Measurements from ENCODE around the gene SETSIP. TPM values are rescaled to one million over a fixed set of nuclear protein-coding genes. Genes with fewer than 3 reads are reported as not detected.

The SETSIP gene
- total and polyA plus RNA-seq, 7 donors = 0.10 TPM; not detected in 6

DNA sequence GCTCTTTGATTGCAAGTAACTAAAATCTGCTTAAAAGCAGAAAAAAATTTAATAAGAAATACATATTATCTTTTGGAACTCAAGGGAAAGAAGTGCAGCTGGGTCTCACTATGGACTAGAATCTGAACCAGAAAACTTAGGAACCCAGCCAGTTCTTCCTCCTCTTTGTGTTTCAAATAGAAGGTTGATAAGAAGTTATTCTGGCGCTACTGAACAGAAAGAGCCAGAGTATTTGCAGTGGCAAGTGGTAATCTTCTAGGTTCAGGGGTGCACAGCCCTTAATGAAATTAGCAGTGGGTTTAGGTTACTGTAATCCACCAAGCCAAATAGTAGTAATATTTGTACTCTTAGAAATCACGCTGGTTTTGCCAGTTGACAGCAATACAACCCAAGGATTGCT lies 33.4 kb upstream of the SETSIP start:
- 98 to 99% methylated on average over 2 of the region's 2 CpGs for WGBS, 2 donors
- TF ChIP-seq, protein P1, sequence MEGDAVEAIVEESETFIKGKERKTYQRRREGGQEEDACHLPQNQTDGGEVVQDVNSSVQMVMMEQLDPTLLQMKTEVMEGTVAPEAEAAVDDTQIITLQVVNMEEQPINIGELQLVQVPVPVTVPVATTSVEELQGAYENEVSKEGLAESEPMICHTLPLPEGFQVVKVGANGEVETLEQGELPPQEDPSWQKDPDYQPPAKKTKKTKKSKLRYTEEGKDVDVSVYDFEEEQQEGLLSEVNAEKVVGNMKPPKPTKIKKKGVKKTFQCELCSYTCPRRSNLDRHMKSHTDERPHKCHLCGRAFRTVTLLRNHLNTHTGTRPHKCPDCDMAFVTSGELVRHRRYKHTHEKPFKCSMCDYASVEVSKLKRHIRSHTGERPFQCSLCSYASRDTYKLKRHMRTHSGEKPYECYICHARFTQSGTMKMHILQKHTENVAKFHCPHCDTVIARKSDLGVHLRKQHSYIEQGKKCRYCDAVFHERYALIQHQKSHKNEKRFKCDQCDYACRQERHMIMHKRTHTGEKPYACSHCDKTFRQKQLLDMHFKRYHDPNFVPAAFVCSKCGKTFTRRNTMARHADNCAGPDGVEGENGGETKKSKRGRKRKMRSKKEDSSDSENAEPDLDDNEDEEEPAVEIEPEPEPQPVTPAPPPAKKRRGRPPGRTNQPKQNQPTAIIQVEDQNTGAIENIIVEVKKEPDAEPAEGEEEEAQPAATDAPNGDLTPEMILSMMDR (IDR thresholded peaks at IDR 0.05) = no peak
- no peak for TF ChIP-seq EP300 (IDR thresholded peaks at IDR 0.05)
- no peak for TF ChIP-seq POLR2A (IDR thresholded peaks at IDR 0.05)
- TF ChIP-seq POLR2AphosphoS5 (IDR thresholded peaks at IDR 0.05) = no peak
- H3K36me3 ChIP-seq = peaks cover 0 to 7% (median 2%) of the 10 kb centered on the region in 4 donors
- H3K9me3 ChIP-seq = no peaks in the 10 kb centered on the region
- no peaks in the 10 kb centered on the region for H3K27me3 ChIP-seq
- intact Hi-C loops (cut with DNase I) = no loop called here
- no peak overlapping the region for H3K4me3 ChIP-seq
- H3K4me1 ChIP-seq = no peaks in the 10 kb centered on the region
- DNase-seq = no peak
- H3K27ac ChIP-seq = no peak overlapping the region

DNA sequence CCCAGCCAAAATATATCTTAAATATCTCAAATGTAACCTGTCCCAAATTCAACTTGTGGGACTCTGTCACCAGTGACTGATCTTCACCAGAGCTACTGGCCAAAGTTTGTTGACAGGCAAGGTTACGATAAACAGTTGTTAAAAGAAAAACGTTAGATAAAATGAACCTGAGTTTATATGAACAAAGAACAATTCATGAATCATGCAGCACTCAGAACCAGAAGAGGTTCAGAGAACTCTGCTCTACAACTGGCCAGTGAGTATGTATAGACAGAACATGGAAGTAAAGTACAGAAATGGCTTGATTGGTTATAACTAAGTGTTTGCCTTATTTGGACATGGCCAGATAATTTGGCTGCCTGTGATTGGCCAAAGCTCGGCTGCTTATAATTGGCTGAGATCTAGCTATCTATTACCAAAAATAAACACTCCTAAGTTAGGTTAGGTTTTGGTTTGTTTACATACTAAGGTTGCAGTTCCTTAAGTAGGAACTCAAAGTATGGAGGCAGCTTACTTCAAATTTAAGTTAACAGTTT lies 30.4 kb upstream of the SETSIP start:
- Histone ChIP-seq H3K4me1 (no peaks in the 10 kb centered on the region), H3K27ac (no peak overlapping the region), H3K4me3 (no peak overlapping the region), H3K36me3 (peaks cover 0 to 15% (median 6%) of the 10 kb centered on the region in 4 donors), H3K27me3 (no peaks in the 10 kb centered on the region), H3K9me3 (no peaks in the 10 kb centered on the region)
- DNase-seq = no peak
- intact Hi-C loops (cut with DNase I) = no loop called here
- 79 to 90% methylated on average over 3 of the region's 3 CpGs for WGBS, 2 donors
- TF ChIP-seq EP300 (IDR thresholded peaks at IDR 0.05) (no peak), POLR2A (IDR thresholded peaks at IDR 0.05) (no peak), POLR2AphosphoS5 (IDR thresholded peaks at IDR 0.05) (no peak)
- TF ChIP-seq, protein P1 (IDR thresholded peaks at IDR 0.05) = no peak

DNA sequence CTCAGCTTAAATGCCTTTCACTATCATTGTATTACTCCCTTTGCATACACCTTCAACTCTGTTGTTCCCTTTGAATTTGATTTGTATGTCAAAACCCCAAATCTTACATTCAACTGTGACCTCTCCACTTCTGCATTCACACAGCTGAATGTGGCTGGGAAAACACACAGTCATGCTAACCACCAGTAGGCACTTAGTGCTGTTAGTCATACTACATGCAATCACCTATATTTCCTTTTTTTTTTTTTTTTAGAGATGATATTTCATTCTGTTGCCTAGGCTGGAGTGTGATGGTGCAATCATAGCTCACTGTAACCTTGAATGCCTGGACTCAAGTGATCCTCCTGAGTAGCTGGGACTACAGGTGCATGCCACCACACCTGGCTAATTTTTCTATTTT lies 21.1 kb upstream of the SETSIP start:
- intact Hi-C loops (cut with DNase I) = no loop called here
- no peaks in the 10 kb centered on the region for H3K9me3 ChIP-seq
- H3K36me3 ChIP-seq = no peaks in the 10 kb centered on the region
- no peak overlapping the region for H3K4me3 ChIP-seq
- TF ChIP-seq, protein P1 (IDR thresholded peaks at IDR 0.05) = no peak
- TF ChIP-seq EP300 (IDR thresholded peaks at IDR 0.05) = no peak
- TF ChIP-seq POLR2A (IDR thresholded peaks at IDR 0.05) = no peak
- no peak for TF ChIP-seq POLR2AphosphoS5 (IDR thresholded peaks at IDR 0.05)
- no peaks in the 10 kb centered on the region for H3K4me1 ChIP-seq
- no peaks in the 10 kb centered on the region for H3K27me3 ChIP-seq
- no peak overlapping the region for H3K27ac ChIP-seq
- no peak for DNase-seq

DNA sequence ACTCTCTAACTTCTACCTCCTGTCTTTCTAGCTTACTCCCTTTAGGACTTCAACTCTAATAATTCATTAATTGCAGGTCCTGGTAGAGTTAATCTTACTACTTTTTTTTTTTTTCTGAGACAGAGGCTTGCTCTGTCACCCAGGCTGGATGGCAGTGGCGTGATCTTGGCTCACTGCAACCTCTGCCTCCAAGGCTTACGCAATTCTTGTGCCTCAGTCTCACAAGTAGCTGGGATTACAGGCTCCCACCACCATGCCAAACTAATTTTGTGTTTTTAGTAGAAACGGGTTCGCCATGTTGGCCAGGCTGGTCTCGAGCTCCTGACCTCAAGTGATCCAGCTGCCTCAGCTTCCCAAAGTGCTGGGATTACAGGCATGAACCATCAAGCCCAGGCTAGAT lies 20.7 kb upstream of the SETSIP start:
- no peak for TF ChIP-seq EP300 (IDR thresholded peaks at IDR 0.05)
- TF ChIP-seq POLR2A (IDR thresholded peaks at IDR 0.05) = no peak
- no peak for TF ChIP-seq POLR2AphosphoS5 (IDR thresholded peaks at IDR 0.05)
- TF ChIP-seq, protein P1 (IDR thresholded peaks at IDR 0.05) = no peak
- intact Hi-C loops (cut with DNase I) = no loop called here
- H3K27me3 ChIP-seq = no peaks in the 10 kb centered on the region
- WGBS, 2 donors = 94 to 96% methylated on average over 5 of the region's 5 CpGs
- no peaks in the 10 kb centered on the region for H3K36me3 ChIP-seq
- no peaks in the 10 kb centered on the region for H3K4me1 ChIP-seq
- no peak overlapping the region for H3K4me3 ChIP-seq
- DNase-seq = no peak
- no peaks in the 10 kb centered on the region for H3K9me3 ChIP-seq
- no peak overlapping the region for H3K27ac ChIP-seq

DNA sequence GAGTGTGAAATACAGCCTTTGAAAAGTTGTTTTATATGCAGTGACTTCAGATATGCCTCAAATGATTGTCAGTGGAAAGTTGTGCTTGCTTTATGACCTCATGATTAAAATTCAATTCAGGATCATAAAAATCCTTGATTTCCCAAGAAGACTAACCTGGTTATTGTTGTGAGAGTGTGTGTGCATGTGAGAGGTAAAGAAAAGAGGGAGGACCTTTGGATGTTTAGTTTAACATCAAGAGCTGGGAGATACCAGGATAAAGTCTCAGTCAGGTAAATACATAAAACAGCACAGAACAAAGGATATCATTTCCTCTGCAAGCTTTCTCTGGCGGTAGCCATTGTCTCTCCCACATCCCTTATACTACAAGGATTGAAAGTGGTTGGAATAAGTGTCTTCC lies 19.4 kb upstream of the SETSIP start:
- H3K27ac ChIP-seq = no peak overlapping the region
- no peak for TF ChIP-seq POLR2A (IDR thresholded peaks at IDR 0.05)
- TF ChIP-seq, protein P1 (IDR thresholded peaks at IDR 0.05) = no peak
- TF ChIP-seq POLR2AphosphoS5 (IDR thresholded peaks at IDR 0.05) = no peak
- no peak for TF ChIP-seq EP300 (IDR thresholded peaks at IDR 0.05)
- intact Hi-C loops (cut with DNase I) = no loop called here
- peaks cover 0 to 6% (median 0%) of the 10 kb centered on the region in 4 donors for H3K36me3 ChIP-seq
- H3K4me1 ChIP-seq = no peaks in the 10 kb centered on the region
- H3K9me3 ChIP-seq = no peaks in the 10 kb centered on the region
- no peak overlapping the region for H3K4me3 ChIP-seq
- no peaks in the 10 kb centered on the region for H3K27me3 ChIP-seq
- WGBS, 2 donors = 20 to 60% methylated on average over 1 of the region's 1 CpG
- no peak for DNase-seq
